ENCODE results near the gene KAZN.
A peak's percentile ranks its signal among the peaks of the same experiment; 100 is the strongest.

The KAZN gene

DNA sequence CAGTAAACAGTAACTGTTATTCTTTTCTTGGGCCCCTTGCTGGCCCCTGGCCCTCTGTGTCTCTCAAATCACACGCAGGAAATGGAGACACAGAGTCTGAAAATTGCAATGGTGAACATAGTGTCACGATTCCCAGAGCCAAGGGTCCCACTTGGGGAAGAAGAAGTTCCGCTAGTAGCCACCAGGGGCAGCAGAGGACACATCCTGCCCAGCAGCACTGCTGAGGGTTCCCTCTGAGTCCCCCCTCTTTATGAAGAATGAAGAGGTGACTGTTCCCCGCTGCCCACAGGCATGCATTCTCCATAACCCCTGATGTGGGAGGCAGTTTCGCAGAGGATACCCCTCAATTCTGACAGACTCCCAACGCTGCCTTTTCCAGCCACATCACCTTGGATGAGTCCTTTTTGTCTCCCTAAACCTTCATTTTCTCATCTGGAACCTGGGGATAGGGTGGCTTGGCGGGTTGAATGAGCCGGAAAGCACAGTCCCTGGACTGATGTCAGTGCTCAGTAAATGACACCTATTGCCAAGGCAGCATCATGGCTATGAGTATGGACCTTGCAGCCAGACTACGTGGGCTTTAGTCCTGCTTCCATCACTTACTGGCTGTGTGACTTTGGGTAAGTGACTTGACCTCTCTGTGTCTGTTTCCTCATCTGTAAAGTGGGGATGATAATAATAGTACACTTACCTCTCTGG lies 317.0 kb downstream of the KAZN start:
- DNase-seq (ENCODE audit: low spot score), result peak; percentile 26

DNA sequence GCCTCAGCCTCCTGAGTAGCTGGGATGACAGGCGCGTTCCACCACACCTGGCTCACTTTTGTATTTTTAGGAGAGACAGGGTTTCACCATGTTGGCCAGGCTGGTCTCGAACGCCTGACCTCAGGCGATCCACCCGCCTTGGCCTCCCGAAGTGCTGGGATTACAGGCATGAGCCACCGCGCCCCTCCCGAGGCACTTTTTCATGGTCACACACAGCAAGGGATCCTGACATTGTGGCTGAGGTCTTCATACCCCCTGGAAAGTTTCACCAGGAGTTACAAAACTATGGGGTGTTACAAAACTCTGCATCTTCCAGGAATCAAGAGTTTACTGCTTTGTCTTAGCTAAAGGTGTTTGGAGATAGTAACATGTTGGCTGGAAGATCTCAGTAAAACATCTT lies 320.8 kb downstream of the KAZN start:
- no peak for DNase-seq (ENCODE audit: low spot score)

- no peak for DNase-seq (ENCODE audit: low spot score)
Observed at GRCh38 chr1:14919751-14920150, 321.3 kb downstream of the KAZN start.

- no peak for DNase-seq (ENCODE audit: low spot score)
Observed at GRCh38 chr1:14921057-14921456, 322.6 kb downstream of the KAZN start.

GRCh38 chr1:14922942-14923726 lies 324.6 kb downstream of the KAZN start:
- no peak for DNase-seq (ENCODE audit: low spot score)

DNA sequence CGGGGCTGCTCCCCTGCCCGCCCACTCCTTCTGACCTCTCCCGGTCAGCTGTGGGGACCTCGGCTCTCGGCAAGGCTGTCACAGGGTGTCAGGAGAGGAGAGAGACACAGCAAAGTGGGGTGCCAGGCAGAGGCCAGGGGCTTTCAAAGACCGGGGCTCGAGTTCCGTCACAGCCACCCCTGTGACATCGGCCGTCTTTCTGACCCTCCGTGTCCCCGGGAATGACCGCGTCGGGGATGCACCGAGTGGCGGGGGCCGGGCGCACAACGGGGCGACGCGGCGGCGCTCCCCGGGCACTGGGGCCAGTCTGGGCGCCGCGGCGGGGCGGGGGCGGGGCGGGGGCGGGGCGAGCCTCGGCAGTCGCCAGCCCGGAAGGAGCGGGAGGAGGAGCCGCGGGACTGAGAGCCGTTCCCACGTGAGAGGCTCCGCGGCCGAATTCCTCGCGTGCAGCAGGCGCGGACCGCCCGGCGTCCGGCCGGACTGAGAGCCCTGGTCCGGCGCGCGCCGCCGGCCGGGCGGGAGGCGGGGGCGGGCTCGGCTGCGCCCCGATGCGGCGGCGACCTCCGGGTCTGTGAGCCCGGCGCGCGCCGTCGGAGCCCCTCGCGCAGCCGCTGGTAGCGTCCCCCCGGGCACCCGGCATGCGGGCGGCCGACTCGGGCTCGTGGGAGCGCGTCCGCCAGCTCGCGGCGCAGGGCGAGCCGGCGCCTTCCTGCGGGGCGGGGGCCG lies 325.4 kb downstream of the KAZN start:
- DNase-seq (ENCODE audit: low spot score), result no peak

DNA sequence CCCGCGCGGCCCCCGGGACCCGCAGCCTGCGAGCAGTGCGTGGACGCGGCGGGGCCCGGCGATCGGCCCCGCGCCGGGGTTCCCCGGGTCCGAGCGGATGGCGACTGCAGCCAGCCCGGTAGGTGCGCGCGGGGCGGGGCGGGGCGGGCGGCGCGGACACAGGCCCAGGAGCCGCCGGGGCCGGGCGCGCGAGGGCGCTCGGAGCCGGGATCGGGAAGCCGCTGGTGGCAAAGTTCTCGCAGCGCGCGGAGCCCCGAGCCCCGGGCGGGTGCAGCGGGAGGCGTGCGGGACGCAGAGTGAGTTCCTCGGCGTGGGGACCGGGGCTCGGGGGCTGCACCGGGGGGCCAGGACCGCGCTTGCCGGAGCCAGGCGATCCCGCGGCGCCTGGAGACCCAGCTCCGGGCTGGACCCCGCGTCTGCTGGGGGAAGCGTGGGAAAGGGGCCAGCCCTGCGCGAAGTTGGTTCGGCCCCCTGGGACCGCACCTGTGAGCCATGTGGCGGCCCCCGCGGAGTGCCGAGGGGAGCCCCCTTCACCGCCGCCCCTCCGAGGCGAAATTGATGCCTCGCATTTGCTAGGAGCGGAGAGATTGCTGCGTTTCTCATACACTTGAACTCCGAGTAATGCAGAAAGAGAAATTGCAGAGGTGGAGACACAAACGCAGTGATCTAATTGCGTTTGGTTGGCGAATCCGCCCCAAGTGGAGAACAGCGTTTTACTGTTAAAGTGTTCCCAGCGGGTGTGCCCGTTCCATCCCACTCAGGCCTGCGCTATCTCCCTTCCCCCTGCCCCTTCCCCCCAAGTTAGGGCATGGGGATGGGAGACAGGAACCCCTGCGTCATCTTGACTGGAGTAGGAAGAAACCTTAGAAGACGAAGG lies 326.2 kb downstream of the KAZN start:
- DNase-seq (ENCODE audit: low spot score), result no peak

GRCh38 chr1:14925336-14926136 lies 327.1 kb downstream of the KAZN start:
- no peak for DNase-seq (ENCODE audit: low spot score)

GRCh38 chr1:14926229-14926628 lies 327.7 kb downstream of the KAZN start:
- DNase-seq (ENCODE audit: low spot score), result no peak

GRCh38 chr1:14926818-14927575 lies 328.5 kb downstream of the KAZN start:
- DNase-seq (ENCODE audit: low spot score), result no peak

DNA sequence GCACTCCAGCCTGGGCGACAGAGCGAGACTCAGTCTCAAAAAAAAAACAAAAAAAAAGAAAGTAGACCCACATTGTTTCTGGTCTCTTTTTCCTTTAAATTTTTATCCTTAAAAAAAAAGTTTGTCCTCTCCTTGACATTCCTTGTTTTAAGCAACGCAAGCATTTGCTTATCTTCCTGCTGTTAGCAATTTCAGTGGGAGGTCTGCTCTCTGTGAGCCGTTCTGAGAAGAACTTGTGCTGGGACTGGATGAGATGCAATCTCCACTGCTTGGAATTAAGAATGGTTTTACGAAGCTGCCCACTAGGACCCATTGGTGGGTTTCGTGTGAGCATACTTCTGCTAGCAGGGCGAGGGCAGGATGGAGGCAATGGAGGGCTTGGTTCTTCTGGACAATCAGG lies 329.9 kb downstream of the KAZN start:
- DNase-seq (ENCODE audit: low spot score), result no peak

GRCh38 chr1:14928886-14929546 lies 330.5 kb downstream of the KAZN start:
- DNase-seq (ENCODE audit: low spot score), result no peak

- no peak for DNase-seq (ENCODE audit: low spot score)
Observed at GRCh38 chr1:14929547-14930246, 331.2 kb downstream of the KAZN start.

GRCh38 chr1:14930247-14930965 lies 331.9 kb downstream of the KAZN start:
- no peak for DNase-seq (ENCODE audit: low spot score)

DNA sequence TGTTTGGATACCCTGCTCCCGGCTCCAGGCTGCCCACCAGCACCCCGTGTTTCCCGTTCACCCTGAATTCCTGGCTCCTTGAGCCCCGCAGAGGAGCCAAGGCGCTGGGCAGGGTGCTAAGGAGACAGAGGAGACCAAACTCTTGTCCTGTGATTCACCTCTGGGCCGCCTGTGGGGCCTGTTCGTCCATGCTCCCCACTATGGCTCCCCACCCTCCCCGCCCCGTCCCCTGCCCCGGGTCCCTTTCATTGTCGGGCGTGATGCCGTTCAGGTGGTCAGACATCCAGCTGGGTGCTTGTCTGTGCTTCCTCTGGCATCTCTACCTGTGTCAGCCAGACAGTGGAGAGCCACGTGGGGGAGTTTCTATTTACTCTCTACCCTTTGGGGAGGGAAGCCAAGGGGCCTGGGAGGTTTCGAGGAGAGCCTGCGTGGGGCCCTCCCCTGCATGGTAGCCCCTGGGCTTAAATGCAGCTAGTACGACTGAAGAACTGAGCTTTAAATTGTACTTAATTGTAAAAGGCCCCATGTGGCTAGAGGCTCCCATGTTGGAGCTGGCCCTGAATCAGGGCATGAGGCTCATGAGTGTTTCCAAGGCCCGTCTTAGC lies 333.7 kb downstream of the KAZN start:
- no peak for DNase-seq (ENCODE audit: low spot score)

DNA sequence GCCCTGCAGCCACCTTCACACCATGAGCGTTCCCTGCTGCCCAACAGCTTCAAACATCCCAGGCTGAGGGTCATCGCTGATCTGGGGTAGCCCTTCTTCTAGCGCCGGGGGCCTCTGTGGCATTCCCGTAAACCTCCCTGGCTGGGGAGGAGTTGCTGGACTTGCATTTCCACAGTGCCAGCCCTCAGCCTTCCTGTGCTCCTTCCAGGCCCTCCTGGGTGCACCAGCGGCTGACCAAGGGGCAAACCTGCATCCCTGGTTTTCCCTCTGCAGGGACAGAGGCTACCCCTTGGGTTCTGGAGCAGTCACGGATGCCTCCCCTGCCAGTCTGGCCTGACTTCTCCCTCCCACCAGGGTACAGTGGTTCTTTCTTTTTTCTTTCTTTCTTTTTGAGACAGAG lies 336.4 kb downstream of the KAZN start:
- no peak for DNase-seq (ENCODE audit: low spot score)

DNA sequence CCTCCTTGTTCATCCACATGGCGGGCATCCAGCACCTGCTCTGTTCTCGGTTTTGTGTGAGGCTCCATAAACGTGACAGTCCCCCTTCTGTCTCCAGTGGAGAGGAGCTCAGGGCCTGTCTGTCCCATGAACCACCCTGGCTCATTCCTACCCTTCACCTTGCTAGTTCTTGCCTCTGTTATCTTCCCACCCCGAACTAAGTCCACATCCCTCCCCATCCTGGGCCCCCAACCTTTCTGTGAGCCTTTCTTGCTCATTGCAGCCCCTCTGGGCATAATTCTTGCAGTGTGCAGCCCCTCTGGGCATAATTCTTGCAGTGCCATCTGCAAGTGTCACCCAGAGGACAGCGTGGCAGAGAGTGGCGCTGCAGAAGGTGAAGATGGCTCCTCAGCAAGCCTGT lies 338.3 kb downstream of the KAZN start:
- DNase-seq (ENCODE audit: low spot score), result no peak

- DNase-seq (ENCODE audit: low spot score), result no peak
Observed at GRCh38 chr1:14937288-14937949, 338.9 kb downstream of the KAZN start.
